ENCODE results near the gene VMO1. TPM values are rescaled to one million over a fixed set of nuclear protein-coding genes. Genes with fewer than 3 reads are reported as not detected.
A peak's percentile ranks its signal among the peaks of the same experiment; 100 is the strongest.

The VMO1 gene
- polyA plus RNA-seq, 1 donor from 2014 or later = 1.6 TPM

- Histone ChIP-seq H3K4me2 (ENCODE audit: low read length) (peak overlapping the region; percentile 78), H3K4me3 (ENCODE audit: low read length) (peak overlapping the region; percentile 79), H3K9me3 (ENCODE audit: low read length) (no peaks in the 10 kb centered on the region), H3K79me2 (replicated peaks; ENCODE audit: insufficient read depth, low read length) (no peaks in the 10 kb centered on the region), H3K36me3 (ENCODE audit: insufficient read depth, low read length) (no peaks in the 10 kb centered on the region), H3K27ac (ENCODE audit: low read length) (peak overlapping the region; percentile 88), H3F3A (ENCODE audit: insufficient read depth, low read length, poor library complexity, severe bottlenecking) (peaks cover 9% of the 10 kb centered on the region), H3K9ac (ENCODE audit: low read length) (peak overlapping the region; percentile 88), H3K27me3 (ENCODE audit: insufficient read depth, low read depth, low read length) (no peaks in the 10 kb centered on the region), H2AFZ (ENCODE audit: low read depth, low read length) (no peak overlapping the region), H4K20me1 (ENCODE audit: insufficient read depth) (no peaks in the 10 kb centered on the region), H3K9me2 (ENCODE audit: insufficient read depth, low read length) (no peaks in the 10 kb centered on the region)
- peak; percentile 15 for TF ChIP-seq REST (IDR thresholded peaks at IDR 0.05; ENCODE audit: borderline replicate concordance)
- TF ChIP-seq MXI1 (conservative IDR thresholded peaks at IDR 0.05; ENCODE audit: poor library complexity, severe bottlenecking) = no peak
Measured at GRCh38 chr17:4789701-4789950, 3.5 kb upstream of the VMO1 start.

- H3F3A ChIP-seq (ENCODE audit: insufficient read depth, low read length, poor library complexity, severe bottlenecking) = peaks cover 9% of the 10 kb centered on the region
Measured at GRCh38 chr17:4788807-4789700, 2.9 kb upstream of the VMO1 start, which contains the start of gene GLTPD2. GLTPD2 (plus strand) TSS chr17:4788964; CDS start chr17:4789012, 48 bp downstream.

More at GRCh38 chr17:4788807-4789700, 2.9 kb upstream of the VMO1 start, which contains the start of gene GLTPD2:
- TF ChIP-seq POLR2AphosphoS5 (IDR thresholded peaks at IDR 0.05) (peak; percentile 19), REST (IDR thresholded peaks at IDR 0.05; ENCODE audit: borderline replicate concordance) (no peak)
- H3K9ac ChIP-seq (ENCODE audit: low read length) = peak within 1 kb of the TSS; percentile 88
- H4K20me1 ChIP-seq (ENCODE audit: insufficient read depth) = no peaks in the 10 kb centered on the region
- no peaks in the 10 kb centered on the region for H3K9me3 ChIP-seq (ENCODE audit: low read length)
- H3K9me2 ChIP-seq (ENCODE audit: insufficient read depth, low read length) = no peaks in the 10 kb centered on the region
- H3K36me3 ChIP-seq (ENCODE audit: insufficient read depth, low read length) = no peaks in the 10 kb centered on the region
- H3K4me2 ChIP-seq (ENCODE audit: low read length) = peak within 1 kb of the TSS; percentile 78
- peak within 1 kb of the TSS; percentile 11 for H2AFZ ChIP-seq (ENCODE audit: low read depth, low read length)
- no peaks in the 10 kb centered on the region for H3K27me3 ChIP-seq (ENCODE audit: insufficient read depth, low read depth, low read length)
- peak within 1 kb of the TSS; percentile 79 for H3K4me3 ChIP-seq (ENCODE audit: low read length)
- H3K79me2 ChIP-seq (replicated peaks; ENCODE audit: insufficient read depth, low read length) = no peaks in the 10 kb centered on the region
- H3K27ac ChIP-seq (ENCODE audit: low read length) = peak within 1 kb of the TSS; percentile 88
